H1 (cell line): ENCODE results near the gene PRR12. TPM values are rescaled to one million over a fixed set of nuclear protein-coding genes. Genes with fewer than 3 reads are reported as not detected.

Experiments used
- CTCF ChIA-PET: fragments of 300-600 bp; sonication (Branson Sonifier 250); formaldehyde crosslinking; loops from one replicate; lab custom pipeline; 2021; ENCODE audit not compliant: partially characterized antibody; lab: Charles Lee
- POLR2A ChIA-PET: fragments of 300-600 bp; sonication (Branson Sonifier 250); formaldehyde crosslinking; loops from one replicate; lab custom pipeline; 2021; ENCODE audit warnings: inconsistent platforms; ENCODE audit not compliant: partially characterized antibody; lab: Charles Lee
- DNase-seq, 2 experiments: peaks; one replicate each; pipeline versions ENCODE4 v3.0.0 to v3.0.0-alpha.2; 2010 to 2022; ENCODE audit warnings: low spot score in 2 of 2, low read depth in 1 of 2, mixed read lengths in 1 of 2
- FAIRE-seq: peaks from 2 replicates; lab custom pipeline; 2011; peaks lifted over from hg19 to GRCh38; lab: Jason Lieb, UNC
- H2AFZ ChIP-seq: 2 replicates; pipeline ENCODE4 v1.8.1; 2012; ENCODE audit warnings: low read length, inconsistent platforms
- H2AK5ac ChIP-seq: 2 replicates; pipeline ENCODE4 v1.6.1; 2013; ENCODE audit warnings: low read depth, low read length
- H2BK120ac ChIP-seq: replicated peaks from 2 replicates; pipeline ENCODE3; 2013; ENCODE audit warnings: low read depth, low read length, inconsistent platforms
- H2BK12ac ChIP-seq: 2 replicates; pipeline ENCODE4 v1.6.1; 2013; ENCODE audit warnings: low read depth, low read length
- H2BK15ac ChIP-seq: 2 replicates; pipeline ENCODE4 v1.6.1; 2013; ENCODE audit warnings: low read length
- H2BK20ac ChIP-seq: 2 replicates; pipeline ENCODE4 v1.6.1; 2013; ENCODE audit warnings: low read length
- H2BK5ac ChIP-seq: 2 replicates; pipeline ENCODE4 v1.6.1; 2013; ENCODE audit warnings: low read depth, low read length
- H3K14ac ChIP-seq: 2 replicates; pipeline ENCODE4 v1.6.1; 2013; ENCODE audit warnings: inconsistent platforms; ENCODE audit not compliant: insufficient read length
- H3K18ac ChIP-seq: 2 replicates; pipeline ENCODE4 v1.6.1; 2013; ENCODE audit warnings: low read length; ENCODE audit errors: extremely low read depth
- H3K23ac ChIP-seq: 2 replicates; pipeline ENCODE4 v1.6.1; 2013; ENCODE audit warnings: inconsistent platforms; ENCODE audit not compliant: insufficient read length
- H3K23me2 ChIP-seq: 2 replicates; pipeline ENCODE4 v1.6.1; 2013; ENCODE audit warnings: low read depth, low read length
- H3K27ac ChIP-seq: 2 replicates; pipeline ENCODE4 v1.6.1; 2011; ENCODE audit warnings: low read depth, low read length, inconsistent platforms
- H3K27me3 ChIP-seq, 4 experiments: replicated peaks in 1 of 4; 1 replicate in 1 of 4; 2 replicates in 3 of 4; pipeline versions ENCODE4 v1.6.1 to v1.8.1; 2011 to 2013; ENCODE audit warnings: low read length in 3 of 4, mild to moderate bottlenecking in 3 of 4, inconsistent platforms in 2 of 4, mixed read lengths in 2 of 4, moderate library complexity in 1 of 4; ENCODE audit not compliant: control insufficient read depth in 3 of 4, insufficient read depth in 3 of 4; ENCODE audit errors: extremely low read depth in 1 of 4
- H3K36me3 ChIP-seq, 4 experiments: 2 replicates each; pipeline versions ENCODE4 v1.6.1 to v1.8.1; 2011 to 2013; ENCODE audit warnings: mild to moderate bottlenecking in 4 of 4, low read length in 3 of 4, moderate library complexity in 2 of 4, control low read depth in 1 of 4, inconsistent platforms in 1 of 4; ENCODE audit not compliant: insufficient read depth in 4 of 4, control insufficient read depth in 2 of 4
- H3K4ac ChIP-seq: replicated peaks from 2 replicates; pipeline ENCODE3; 2013; ENCODE audit warnings: low read length, low read depth, mixed read lengths, inconsistent platforms; ENCODE audit not compliant: insufficient read length
- H3K4me1 ChIP-seq, 4 experiments: replicated peaks in 1 of 4; 1 replicate in 1 of 4; 2 replicates in 3 of 4; pipeline versions ENCODE4 v1.6.1 to v1.8.1; 2011 to 2013; ENCODE audit warnings: low read length in 3 of 4, inconsistent platforms in 2 of 4, mixed read lengths in 1 of 4; ENCODE audit not compliant: insufficient read depth in 4 of 4, control insufficient read depth in 3 of 4
- H3K4me2 ChIP-seq, 2 experiments: 2 replicates each; pipeline versions ENCODE4 v1.6.1 to v1.8.1; 2011 to 2013; ENCODE audit warnings: low read depth in 2 of 2, low read length in 2 of 2, control low read depth in 1 of 2, inconsistent platforms in 1 of 2, mild to moderate bottlenecking in 1 of 2; ENCODE audit not compliant: insufficient read depth in 1 of 2
- H3K4me3 ChIP-seq, 4 experiments: fragments of 200-600, 300-600 bp in 1 of 4; sonication (generic), shearing (Covaris generic), sonication (Bioruptor Twin) in 1 of 4; 2 replicates each; pipeline versions ENCODE4 v1.5.1 to v1.8.1; 2011 to 2016; ENCODE audit warnings: low read length in 4 of 4, low read depth in 3 of 4, control low read depth in 2 of 4, inconsistent platforms in 2 of 4, mild to moderate bottlenecking in 2 of 4, mixed read lengths in 1 of 4, moderate library complexity in 1 of 4; ENCODE audit not compliant: insufficient read depth in 2 of 4; ENCODE audit errors: extremely low read depth in 1 of 4
- H3K56ac ChIP-seq: replicated peaks from 2 replicates; pipeline ENCODE3; 2013; ENCODE audit warnings: low read depth, mild to moderate bottlenecking, mixed read lengths, low read length, inconsistent platforms; ENCODE audit not compliant: insufficient read length
- H3K79me1 ChIP-seq: 2 replicates; pipeline ENCODE4 v1.6.1; 2013; ENCODE audit warnings: low read depth, low read length, control low read depth
- H3K79me2 ChIP-seq, 2 experiments: 2 replicates each; pipeline versions ENCODE4 v1.6.1 to v1.8.1; 2012 to 2013; ENCODE audit warnings: low read length in 2 of 2, mild to moderate bottlenecking in 2 of 2, inconsistent platforms in 1 of 2; ENCODE audit not compliant: insufficient read depth in 2 of 2, control insufficient read depth in 1 of 2
- H3K9ac ChIP-seq, 4 experiments: replicated peaks in 1 of 4; 1 replicate in 1 of 4; 2 replicates in 3 of 4; pipeline versions ENCODE4 v1.6.1 to v1.8.1; 2011 to 2013; ENCODE audit warnings: low read depth in 3 of 4, low read length in 3 of 4, control low read depth in 2 of 4, mild to moderate bottlenecking in 2 of 4, moderate library complexity in 2 of 4, inconsistent platforms in 1 of 4; ENCODE audit errors: extremely low read depth in 1 of 4
- H3K9me3 ChIP-seq, 2 experiments: 2 replicates each; pipeline versions ENCODE4 v1.6.1 to v1.8.1; 2012 to 2013; ENCODE audit warnings: mild to moderate bottlenecking in 2 of 2, moderate library complexity in 2 of 2, control low read depth in 1 of 2, inconsistent platforms in 1 of 2, low read depth in 1 of 2, low read length in 1 of 2, mixed read lengths in 1 of 2; ENCODE audit not compliant: insufficient read depth in 2 of 2
- H4K20me1 ChIP-seq, 2 experiments: replicated peaks in 1 of 2; 2 replicates each; pipeline versions ENCODE3 to v1.8.1; 2011 to 2013; ENCODE audit warnings: inconsistent platforms in 2 of 2, low read length in 2 of 2, mild to moderate bottlenecking in 1 of 2; ENCODE audit not compliant: insufficient read depth in 2 of 2, control insufficient read depth in 1 of 2
- H4K5ac ChIP-seq: 2 replicates; pipeline ENCODE4 v1.6.1; 2013; ENCODE audit warnings: low read length, low read depth, mixed read lengths, inconsistent platforms; ENCODE audit not compliant: insufficient read length
- H4K8ac ChIP-seq: 2 replicates; pipeline ENCODE4 v1.8.0; 2013; ENCODE audit warnings: mild to moderate bottlenecking, moderate library complexity, low read length, inconsistent platforms; ENCODE audit not compliant: insufficient read depth; ENCODE audit errors: extremely low read depth
- H4K91ac ChIP-seq: replicated peaks from 2 replicates; pipeline ENCODE3; 2013; ENCODE audit warnings: low read length, mixed read lengths, inconsistent platforms; ENCODE audit not compliant: insufficient read length
- WGBS, 2 experiments: shearing (Covaris generic) in 1 of 2; methylation state at CpG; one replicate each; pipeline versions ENCODE4 v1.1.6 to v1.1.7; 2013 to 2015; ENCODE audit warnings: low lambda C conversion rate in 2 of 2, mixed read lengths in 2 of 2, inconsistent platforms in 1 of 2, low coverage in 1 of 2, missing lambda C conversion rate in 1 of 2; ENCODE audit not compliant: insufficient replicate concordance in 2 of 2, insufficient coverage in 1 of 2, insufficient read length in 1 of 2; ENCODE audit errors: extremely low coverage in 1 of 2, missing lambda C conversion rate in 1 of 2; 5-methylcytosine and 5-hydroxymethylcytosine counted together
- polyA plus RNA-seq, 7 experiments: library from polyadenylated mRNA; depleted of rRNA in 3 of 7; stranded (reverse) in 5 of 7; unstranded in 2 of 7; fragments of >200 nt in 5 of 7; fragments of 200-250 nt in 2 of 7; gene quantifications; 1 replicate in 5 of 7; 2 replicates in 1 of 7; 4 replicates in 1 of 7; pipeline versions ENCODE4 v1.2.1 to v1.2.3, GENCODE V29; 2011 to 2013; ENCODE audit warnings: missing spikeins in 2 of 7, mixed read lengths in 2 of 7
- total RNA-seq: library from RNA; stranded (reverse); fragmentation: NEBNext Ultra II Directional; extraction: Animal tissue kit (Norgen Biotek cat#: 25700); gene quantifications from 2 replicates; pipeline ENCODE4 v1.2.1, GENCODE V29; 2021

PRR12 gene
- total and polyA plus RNA-seq, 2 of the 8 experiments (the other 6 are each of a cell fraction or from before 2014, with no cell fraction given) = 2.5 to 59.4 TPM

DNA sequence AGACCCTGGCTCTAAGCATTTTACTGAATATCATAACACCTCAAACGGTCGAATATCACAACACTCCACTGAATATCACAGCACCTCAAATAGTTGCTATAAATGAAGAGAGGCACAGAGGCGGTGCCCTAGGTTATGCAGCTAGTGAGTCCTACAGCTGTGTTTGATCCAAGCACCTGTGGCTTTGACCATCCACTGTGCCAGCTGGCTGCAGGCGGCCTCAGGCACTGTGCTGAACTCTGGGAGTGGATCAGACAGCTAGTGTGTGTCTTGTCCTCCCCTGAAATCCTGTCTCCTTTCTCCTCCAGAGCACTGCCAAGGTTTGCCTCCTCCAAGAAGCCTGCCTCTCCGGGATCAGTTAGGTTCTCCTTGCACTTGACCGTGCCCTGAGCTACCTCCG, 18.0 kb upstream of the PRR12 start:
- 87% methylated on average over 7 of the region's 7 CpGs; no CpG with 5 or more reads in 1 of the 2 experiments for WGBS, 2 experiments
- H3K79me1 ChIP-seq = peaks cover 2% of the 10 kb centered on the region; the same call in 1 of the 2 replicates
- POLR2A ChIA-PET = interaction anchor here (1.7 to 4.8 kb wide), 3 partner anchors 12 to 78 kb away, joined by 5 to 22 read pairs (median 16); partner anchors contain the start of gene RPS11
- H3K27me3 ChIP-seq = no peaks in the 10 kb centered on the region
- no peak for DNase-seq
- no peak overlapping the region for H3K9ac ChIP-seq
- no peak overlapping the region for H3K18ac ChIP-seq
- H3K4me1 ChIP-seq = peaks cover 2 to 5% (median 4%) of the 10 kb centered on the region in 4 experiments; a peak in 5 of 7 replicates
- no peak overlapping the region for H4K91ac ChIP-seq
- no peak overlapping the region for H2BK15ac ChIP-seq
- H4K8ac ChIP-seq = no peak overlapping the region; the same call in 1 of the 2 replicates
- H4K5ac ChIP-seq = no peak overlapping the region
- no peaks in the 10 kb centered on the region for H3K23me2 ChIP-seq
- H2BK12ac ChIP-seq = no peak overlapping the region
- H2BK120ac ChIP-seq = no peak overlapping the region
- H3K79me2 ChIP-seq = peaks cover 0 to 41% of the 10 kb centered on the region in 2 experiments; a peak in 3 of 4 replicates
- no peak overlapping the region for H3K23ac ChIP-seq
- no peak overlapping the region for H2BK5ac ChIP-seq
- no peak overlapping the region for H3K14ac ChIP-seq
- H2BK20ac ChIP-seq = no peak overlapping the region
- H3K4ac ChIP-seq = no peak overlapping the region
- no peak overlapping the region for H3K4me3 ChIP-seq
- H3K56ac ChIP-seq = no peak overlapping the region
- H3K9me3 ChIP-seq = no peaks in the 10 kb centered on the region
- no peak for FAIRE-seq
- peaks cover 0 to 8% (median 4%) of the 10 kb centered on the region in 4 experiments; a peak in 4 of 8 replicates for H3K36me3 ChIP-seq
- no peak overlapping the region for H3K4me2 ChIP-seq
- CTCF ChIA-PET = interaction anchor here (0.6 to 8.1 kb wide), 6 partner anchors 19 to 94 kb away, joined by 3 to 240 read pairs (median 6); no protein-coding TSS in a partner anchor
- peaks cover 8 to 10% of the 10 kb centered on the region in 2 experiments for H4K20me1 ChIP-seq
- no peak overlapping the region for H3K27ac ChIP-seq
- H2AK5ac ChIP-seq = no peak overlapping the region
- H2AFZ ChIP-seq = no peak overlapping the region
